SK-N-SH (cell line): ENCODE data around the gene SLC35D3.

Source experiments
- ELF1 ChIP-seq: IDR thresholded peaks from 2 replicates; pipeline ENCODE4 v1.4.0; 2012
- EP300 ChIP-seq, 2 experiments: IDR thresholded peaks; 2 replicates each; pipeline versions ENCODE4 v1.4.0 to v1.6.1; 2012; ENCODE audit warnings: borderline replicate concordance in 1 of 2, low read depth in 1 of 2, low read length in 1 of 2
- MXI1 ChIP-seq: IDR thresholded peaks from 2 replicates; pipeline ENCODE4 v1.6.1; 2012; ENCODE audit warnings: mild to moderate bottlenecking, low read depth, low read length, improper control_type of control experiment
- NFIC ChIP-seq: IDR thresholded peaks from 2 replicates; pipeline ENCODE4 v1.4.0; 2012; ENCODE audit warnings: borderline replicate concordance
- NRF1 ChIP-seq: IDR thresholded peaks from 2 replicates; pipeline ENCODE4 v1.6.1; 2012; ENCODE audit warnings: low read depth, mild to moderate bottlenecking, low read length
- POLR2AphosphoS5 ChIP-seq: IDR thresholded peaks from 2 replicates; pipeline ENCODE4 v1.6.1; 2012; ENCODE audit warnings: low read depth, low read length
- RAD21 ChIP-seq: IDR thresholded peaks from 2 replicates; pipeline ENCODE4 v1.6.1; 2012; ENCODE audit warnings: mild to moderate bottlenecking, low read length
- RFX5 ChIP-seq: IDR thresholded peaks from 2 replicates; pipeline ENCODE4 v1.6.1; 2012; ENCODE audit warnings: mild to moderate bottlenecking, improper control_type of control experiment, low read length
- SMC3 ChIP-seq: IDR thresholded peaks from 2 replicates; pipeline ENCODE4 v1.6.1; 2012; ENCODE audit warnings: low read depth, low read length, improper control_type of control experiment
- TAF1 ChIP-seq: IDR thresholded peaks from 2 replicates; pipeline ENCODE4 v1.6.1; 2012; ENCODE audit warnings: low read depth, mild to moderate bottlenecking, low read length, moderate library complexity, borderline replicate concordance
- TF ChIP-seq, protein P1 (sequence below): fragments of 200-600 bp; sonication (generic); IDR thresholded peaks from 2 replicates; pipeline ENCODE4 v1.6.1; 2017; ENCODE audit warnings: antibody characterized with exemption, mild to moderate bottlenecking, moderate library complexity
- TF ChIP-seq, protein P2 (sequence below): IDR thresholded peaks from 2 replicates; pipeline ENCODE4 v1.6.1; 2012; ENCODE audit warnings: mild to moderate bottlenecking, low read depth, low read length, moderate library complexity
- TF ChIP-seq, protein P3 (sequence below): fragments of 150-350 bp; IDR thresholded peaks from 2 replicates; pipeline ENCODE4 v1.6.1; 2017; ENCODE audit warnings: antibody characterized with exemption, low read length, low read depth, borderline replicate concordance

DNA sequence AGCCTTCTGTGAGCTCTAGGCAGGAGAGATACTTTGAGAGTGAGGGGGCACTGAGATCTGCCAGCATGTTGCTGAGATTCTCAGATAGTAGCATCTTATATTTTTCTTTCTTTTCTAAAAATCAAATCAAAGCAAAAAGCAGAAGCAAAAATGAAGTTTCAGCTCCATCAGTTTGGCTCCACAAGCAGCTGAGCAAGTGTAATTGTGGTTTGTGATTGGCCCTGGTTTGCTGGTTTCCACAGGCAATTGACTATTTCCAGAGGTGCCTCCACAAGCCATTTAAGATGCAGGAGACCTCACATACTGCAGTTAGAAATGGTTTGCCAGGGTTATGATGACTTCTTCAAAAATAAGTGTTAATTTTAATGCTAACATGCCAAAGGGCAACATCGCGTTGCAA lies 4.3 kb downstream of the SLC35D3 start:
- no peak for TF ChIP-seq RFX5
- no peak for TF ChIP-seq MXI1
- TF ChIP-seq, protein P1, sequence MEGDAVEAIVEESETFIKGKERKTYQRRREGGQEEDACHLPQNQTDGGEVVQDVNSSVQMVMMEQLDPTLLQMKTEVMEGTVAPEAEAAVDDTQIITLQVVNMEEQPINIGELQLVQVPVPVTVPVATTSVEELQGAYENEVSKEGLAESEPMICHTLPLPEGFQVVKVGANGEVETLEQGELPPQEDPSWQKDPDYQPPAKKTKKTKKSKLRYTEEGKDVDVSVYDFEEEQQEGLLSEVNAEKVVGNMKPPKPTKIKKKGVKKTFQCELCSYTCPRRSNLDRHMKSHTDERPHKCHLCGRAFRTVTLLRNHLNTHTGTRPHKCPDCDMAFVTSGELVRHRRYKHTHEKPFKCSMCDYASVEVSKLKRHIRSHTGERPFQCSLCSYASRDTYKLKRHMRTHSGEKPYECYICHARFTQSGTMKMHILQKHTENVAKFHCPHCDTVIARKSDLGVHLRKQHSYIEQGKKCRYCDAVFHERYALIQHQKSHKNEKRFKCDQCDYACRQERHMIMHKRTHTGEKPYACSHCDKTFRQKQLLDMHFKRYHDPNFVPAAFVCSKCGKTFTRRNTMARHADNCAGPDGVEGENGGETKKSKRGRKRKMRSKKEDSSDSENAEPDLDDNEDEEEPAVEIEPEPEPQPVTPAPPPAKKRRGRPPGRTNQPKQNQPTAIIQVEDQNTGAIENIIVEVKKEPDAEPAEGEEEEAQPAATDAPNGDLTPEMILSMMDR, result no peak
- TF ChIP-seq SMC3, result no peak
- TF ChIP-seq, protein P2, sequence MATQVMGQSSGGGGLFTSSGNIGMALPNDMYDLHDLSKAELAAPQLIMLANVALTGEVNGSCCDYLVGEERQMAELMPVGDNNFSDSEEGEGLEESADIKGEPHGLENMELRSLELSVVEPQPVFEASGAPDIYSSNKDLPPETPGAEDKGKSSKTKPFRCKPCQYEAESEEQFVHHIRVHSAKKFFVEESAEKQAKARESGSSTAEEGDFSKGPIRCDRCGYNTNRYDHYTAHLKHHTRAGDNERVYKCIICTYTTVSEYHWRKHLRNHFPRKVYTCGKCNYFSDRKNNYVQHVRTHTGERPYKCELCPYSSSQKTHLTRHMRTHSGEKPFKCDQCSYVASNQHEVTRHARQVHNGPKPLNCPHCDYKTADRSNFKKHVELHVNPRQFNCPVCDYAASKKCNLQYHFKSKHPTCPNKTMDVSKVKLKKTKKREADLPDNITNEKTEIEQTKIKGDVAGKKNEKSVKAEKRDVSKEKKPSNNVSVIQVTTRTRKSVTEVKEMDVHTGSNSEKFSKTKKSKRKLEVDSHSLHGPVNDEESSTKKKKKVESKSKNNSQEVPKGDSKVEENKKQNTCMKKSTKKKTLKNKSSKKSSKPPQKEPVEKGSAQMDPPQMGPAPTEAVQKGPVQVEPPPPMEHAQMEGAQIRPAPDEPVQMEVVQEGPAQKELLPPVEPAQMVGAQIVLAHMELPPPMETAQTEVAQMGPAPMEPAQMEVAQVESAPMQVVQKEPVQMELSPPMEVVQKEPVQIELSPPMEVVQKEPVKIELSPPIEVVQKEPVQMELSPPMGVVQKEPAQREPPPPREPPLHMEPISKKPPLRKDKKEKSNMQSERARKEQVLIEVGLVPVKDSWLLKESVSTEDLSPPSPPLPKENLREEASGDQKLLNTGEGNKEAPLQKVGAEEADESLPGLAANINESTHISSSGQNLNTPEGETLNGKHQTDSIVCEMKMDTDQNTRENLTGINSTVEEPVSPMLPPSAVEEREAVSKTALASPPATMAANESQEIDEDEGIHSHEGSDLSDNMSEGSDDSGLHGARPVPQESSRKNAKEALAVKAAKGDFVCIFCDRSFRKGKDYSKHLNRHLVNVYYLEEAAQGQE, result no peak
- TF ChIP-seq ELF1, result no peak
- no peak for TF ChIP-seq EP300 (IDR thresholded peaks at IDR 0.05; ENCODE audit: borderline replicate concordance in 1 of 2, low read depth in 1 of 2, low read length in 1 of 2)
- TF ChIP-seq, protein P3, sequence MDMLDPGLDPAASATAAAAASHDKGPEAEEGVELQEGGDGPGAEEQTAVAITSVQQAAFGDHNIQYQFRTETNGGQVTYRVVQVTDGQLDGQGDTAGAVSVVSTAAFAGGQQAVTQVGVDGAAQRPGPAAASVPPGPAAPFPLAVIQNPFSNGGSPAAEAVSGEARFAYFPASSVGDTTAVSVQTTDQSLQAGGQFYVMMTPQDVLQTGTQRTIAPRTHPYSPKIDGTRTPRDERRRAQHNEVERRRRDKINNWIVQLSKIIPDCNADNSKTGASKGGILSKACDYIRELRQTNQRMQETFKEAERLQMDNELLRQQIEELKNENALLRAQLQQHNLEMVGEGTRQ, result no peak
- no peak for TF ChIP-seq NFIC
- TF ChIP-seq RAD21, result no peak
- TF ChIP-seq NRF1, result no peak
- TF ChIP-seq POLR2AphosphoS5, result no peak
- TF ChIP-seq TAF1, result no peak
